Measurements from ENCODE around the gene GSK3A. TPM values are rescaled to one million over a fixed set of nuclear protein-coding genes. Genes with fewer than 3 reads are reported as not detected.

Gene GSK3A
- total and polyA plus RNA-seq, 2 of the 4 experiments (the other 2 are of a cell fraction): 8.1 to 43.3 TPM

DNA sequence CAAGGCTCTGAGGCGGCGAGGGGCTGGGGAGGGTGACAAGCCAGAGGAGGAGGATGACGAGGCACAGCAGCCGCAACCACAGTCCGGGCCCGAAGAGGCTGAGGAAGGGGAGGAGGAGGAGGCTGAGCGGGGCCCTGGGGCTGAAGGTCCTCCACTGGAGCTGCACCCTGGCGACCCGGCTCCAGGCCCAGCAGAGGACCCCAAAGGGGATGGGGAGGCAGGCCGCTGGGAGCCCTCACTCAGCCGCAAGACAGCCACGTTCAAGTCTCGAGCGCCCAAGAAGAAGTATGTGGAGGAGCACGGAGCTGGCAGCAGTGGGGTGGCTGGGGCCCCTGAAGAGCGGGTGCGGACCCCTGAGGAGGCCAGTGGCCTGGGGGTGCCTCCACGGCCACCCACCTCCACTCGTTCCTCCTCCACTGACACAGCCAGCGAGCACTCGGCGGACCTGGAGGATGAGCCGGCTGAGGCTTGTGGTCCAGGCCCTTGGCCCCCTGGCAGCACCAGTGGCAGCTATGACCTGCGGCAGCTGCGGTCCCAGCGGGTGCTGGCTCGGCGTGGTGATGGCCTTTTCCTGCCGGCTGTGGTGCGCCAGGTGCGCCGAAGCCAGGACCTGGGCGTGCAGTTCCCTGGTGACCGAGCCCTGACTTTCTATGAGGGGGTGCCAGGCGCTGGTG is 29.6 kb upstream of the GSK3A start:
- H3K9ac ChIP-seq (ENCODE audit: low read depth, low read length): no peak overlapping the region
- H3K14ac ChIP-seq (replicated peaks; ENCODE audit: low read depth, low read length): no peak overlapping the region
- H3K4me1 ChIP-seq (ENCODE audit: control insufficient read depth, insufficient read depth, low read length): peaks cover 11% of the 10 kb centered on the region
- no peak overlapping the region for H2AFZ ChIP-seq (replicated peaks; ENCODE audit: low read length, poor library complexity)
- H4K5ac ChIP-seq (ENCODE audit: low read depth, low read length): no peak overlapping the region
- H3K36me3 ChIP-seq (ENCODE audit: control insufficient read depth, insufficient read depth, low read length): peaks cover 29% of the 10 kb centered on the region
- TF ChIP-seq RAD21 (IDR thresholded peaks at IDR 0.05; ENCODE audit: low read length) (no peak), FOS (IDR thresholded peaks at IDR 0.05; ENCODE audit: low read depth, low read length) (no peak), RFX5 (IDR thresholded peaks at IDR 0.05; ENCODE audit: low read depth, low read length) (no peak), CHD1 (IDR thresholded peaks at IDR 0.05; ENCODE audit: low read depth, low read length) (no peak), CEBPB (IDR thresholded peaks at IDR 0.05; ENCODE audit: low read depth, low read length) (no peak), BHLHE40 (IDR thresholded peaks at IDR 0.05; ENCODE audit: low read depth, low read length) (no peak), MAFK (IDR thresholded peaks at IDR 0.05; ENCODE audit: low read depth, low read length) (no peak), POLR2A (IDR thresholded peaks at IDR 0.05; ENCODE audit: low read depth, low read length) (no peak), SMC3 (IDR thresholded peaks at IDR 0.05; ENCODE audit: low read depth, low read length) (no peak), MAZ (IDR thresholded peaks at IDR 0.05; ENCODE audit: borderline replicate concordance, low read depth, low read length) (no peak), RCOR1 (IDR thresholded peaks at IDR 0.05; ENCODE audit: insufficient replicate concordance, low read length) (no peak), MXI1 (IDR thresholded peaks at IDR 0.05; ENCODE audit: borderline replicate concordance, low read depth, low read length) (no peak), NFE2L2 (IDR thresholded peaks at IDR 0.05; ENCODE audit: low read depth, low read length) (no peak)
- TF ChIP-seq, protein P1, sequence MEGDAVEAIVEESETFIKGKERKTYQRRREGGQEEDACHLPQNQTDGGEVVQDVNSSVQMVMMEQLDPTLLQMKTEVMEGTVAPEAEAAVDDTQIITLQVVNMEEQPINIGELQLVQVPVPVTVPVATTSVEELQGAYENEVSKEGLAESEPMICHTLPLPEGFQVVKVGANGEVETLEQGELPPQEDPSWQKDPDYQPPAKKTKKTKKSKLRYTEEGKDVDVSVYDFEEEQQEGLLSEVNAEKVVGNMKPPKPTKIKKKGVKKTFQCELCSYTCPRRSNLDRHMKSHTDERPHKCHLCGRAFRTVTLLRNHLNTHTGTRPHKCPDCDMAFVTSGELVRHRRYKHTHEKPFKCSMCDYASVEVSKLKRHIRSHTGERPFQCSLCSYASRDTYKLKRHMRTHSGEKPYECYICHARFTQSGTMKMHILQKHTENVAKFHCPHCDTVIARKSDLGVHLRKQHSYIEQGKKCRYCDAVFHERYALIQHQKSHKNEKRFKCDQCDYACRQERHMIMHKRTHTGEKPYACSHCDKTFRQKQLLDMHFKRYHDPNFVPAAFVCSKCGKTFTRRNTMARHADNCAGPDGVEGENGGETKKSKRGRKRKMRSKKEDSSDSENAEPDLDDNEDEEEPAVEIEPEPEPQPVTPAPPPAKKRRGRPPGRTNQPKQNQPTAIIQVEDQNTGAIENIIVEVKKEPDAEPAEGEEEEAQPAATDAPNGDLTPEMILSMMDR (conservative IDR thresholded peaks at IDR 0.05; ENCODE audit: low read depth, low read length): no peak
- TF ChIP-seq, protein P2, sequence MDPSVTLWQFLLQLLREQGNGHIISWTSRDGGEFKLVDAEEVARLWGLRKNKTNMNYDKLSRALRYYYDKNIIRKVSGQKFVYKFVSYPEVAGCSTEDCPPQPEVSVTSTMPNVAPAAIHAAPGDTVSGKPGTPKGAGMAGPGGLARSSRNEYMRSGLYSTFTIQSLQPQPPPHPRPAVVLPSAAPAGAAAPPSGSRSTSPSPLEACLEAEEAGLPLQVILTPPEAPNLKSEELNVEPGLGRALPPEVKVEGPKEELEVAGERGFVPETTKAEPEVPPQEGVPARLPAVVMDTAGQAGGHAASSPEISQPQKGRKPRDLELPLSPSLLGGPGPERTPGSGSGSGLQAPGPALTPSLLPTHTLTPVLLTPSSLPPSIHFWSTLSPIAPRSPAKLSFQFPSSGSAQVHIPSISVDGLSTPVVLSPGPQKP (IDR thresholded peaks at IDR 0.05; ENCODE audit: borderline replicate concordance, low read depth, low read length): no peak
- TF ChIP-seq, protein P3, sequence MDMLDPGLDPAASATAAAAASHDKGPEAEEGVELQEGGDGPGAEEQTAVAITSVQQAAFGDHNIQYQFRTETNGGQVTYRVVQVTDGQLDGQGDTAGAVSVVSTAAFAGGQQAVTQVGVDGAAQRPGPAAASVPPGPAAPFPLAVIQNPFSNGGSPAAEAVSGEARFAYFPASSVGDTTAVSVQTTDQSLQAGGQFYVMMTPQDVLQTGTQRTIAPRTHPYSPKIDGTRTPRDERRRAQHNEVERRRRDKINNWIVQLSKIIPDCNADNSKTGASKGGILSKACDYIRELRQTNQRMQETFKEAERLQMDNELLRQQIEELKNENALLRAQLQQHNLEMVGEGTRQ (IDR thresholded peaks at IDR 0.05; ENCODE audit: low read depth, low read length): no peak
- no peak for DNase-seq
- H3K27me3 ChIP-seq (ENCODE audit: control insufficient read depth, insufficient read depth, low read length): no peaks in the 10 kb centered on the region
- in situ Hi-C loops (cut with MboI; ENCODE audit: low sequenced_read_pairs): no loop called here
- H4K20me1 ChIP-seq (ENCODE audit: insufficient read depth, low read length): peaks cover 22% of the 10 kb centered on the region; the same call in 1 of the 2 replicates
- no peak overlapping the region for H3K4ac ChIP-seq (ENCODE audit: low read depth, low read length)
- ChIA-PET POLR2A (ENCODE audit: unreplicated experiment) (no interaction called here), CTCF (no interaction called here)
- no peaks in the 10 kb centered on the region for H3K9me3 ChIP-seq (ENCODE audit: control insufficient read depth, insufficient read depth, low read length)
- ATAC-seq (ENCODE audit: low read depth): no peak
- no peak overlapping the region for H2BK15ac ChIP-seq (ENCODE audit: low read depth, low read length)
- no peak overlapping the region for H4K8ac ChIP-seq (ENCODE audit: low read depth in 2 of 2, low read length in 2 of 2)
- H3K18ac ChIP-seq (ENCODE audit: low read depth, low read length): no peak overlapping the region
- 94% methylated on average over 17 of the region's 35 CpGs; no CpG with 5 or more reads in 1 of the 2 experiments for WGBS, 2 experiments (ENCODE audit: extremely low coverage in 2 of 2, insufficient read length in 1 of 2)
- H3K56ac ChIP-seq (ENCODE audit: extremely low read depth, insufficient read depth, low read length): no peak overlapping the region
- no peak overlapping the region for H2AK5ac ChIP-seq (ENCODE audit: low read depth, low read length)
- no peak overlapping the region for H3K4me2 ChIP-seq (ENCODE audit: low read depth, low read length)
- H3K27ac ChIP-seq (ENCODE audit: insufficient read depth, low read length): no peak overlapping the region
- H3K79me1 ChIP-seq (ENCODE audit: low read depth in 1 of 2, low read length in 2 of 2): peaks cover 37 to 66% of the 10 kb centered on the region in 2 experiments
- H4K91ac ChIP-seq (ENCODE audit: insufficient read depth, low read depth, low read length): no peak overlapping the region
- no peak overlapping the region for H2BK5ac ChIP-seq (ENCODE audit: low read depth, low read length, poor library complexity, severe bottlenecking)
- H3K4me3 ChIP-seq (ENCODE audit: insufficient read depth, low read depth, low read length): no peak overlapping the region
- peaks cover 12% of the 10 kb centered on the region for H3K9me1 ChIP-seq (ENCODE audit: insufficient read depth, low read length)
- dilution Hi-C loops (cut with HindIII; ENCODE audit: low sequenced_read_pairs, unreplicated experiment): no loop called here
- H2BK120ac ChIP-seq (ENCODE audit: low read depth, low read length): no peak overlapping the region
- H2BK20ac ChIP-seq (ENCODE audit: low read depth, low read length): no peak overlapping the region
- no peak overlapping the region for H2AK9ac ChIP-seq (replicated peaks; ENCODE audit: low read depth, low read length, poor library complexity)
- BruUV-seq (replicated peaks): no TSS peak
- H3K23ac ChIP-seq (ENCODE audit: low read depth, low read length): no peak overlapping the region
- intact Hi-C loops (cut with micrococcal nuclease): no loop called here

Measured in IMR-90 (cell line).